Endothelial cell of umbilical vein (primary cell): Measurements from ENCODE around the gene CENPA. TPM values are rescaled to one million over a fixed set of nuclear protein-coding genes. Genes with fewer than 3 reads are reported as not detected.

ENCODE experiments used
- BruUV-seq: library from RNA; stranded (reverse); fragments of 400-500 nt; replicated peaks from 2 replicates; lab custom pipeline; 2021; lab: Mats Ljungman, UMichigan
- CTCF ChIA-PET: fragments of 300-600, 350-600 bp; sonication (Branson Sonifier 250); formaldehyde crosslinking; loops from one replicate; lab custom pipeline; 2021; ENCODE audit warnings: antibody characterized with exemption, inconsistent platforms; lab: Charles Lee
- POLR2A ChIA-PET: fragments of 300-600, 350-600 bp; sonication (Branson Sonifier 250); formaldehyde crosslinking; loops from one replicate; lab custom pipeline; 2021; ENCODE audit warnings: antibody characterized with exemption, inconsistent platforms; lab: Charles Lee
- DNase-seq: peaks from one replicate; pipeline ENCODE4 v3.0.0-alpha.2; 2011; ENCODE audit warnings: low read depth, low spot score
- FAIRE-seq: peaks from 2 replicates; lab custom pipeline; 2011; peaks lifted over from hg19 to GRCh38; lab: Jason Lieb, UNC
- H2AFZ ChIP-seq: 2 replicates; pipeline ENCODE4 v1.6.0; 2012; ENCODE audit warnings: low read depth, low read length, control low read depth, inconsistent platforms
- H3K27ac ChIP-seq: 2 replicates; pipeline ENCODE4 v1.5.1; 2011; ENCODE audit warnings: low read depth, mild to moderate bottlenecking, control low read depth, low read length, moderate library complexity; ENCODE audit not compliant: insufficient read depth
- H3K27me3 ChIP-seq, 2 experiments: 2 replicates each; pipeline versions ENCODE4 v1.6.0 to v1.6.1; 2011; ENCODE audit warnings: low read length in 2 of 2, mixed read lengths in 1 of 2; ENCODE audit not compliant: control insufficient read depth in 2 of 2, insufficient read depth in 2 of 2
- H3K36me3 ChIP-seq, 2 experiments: 2 replicates in 1 of 2; 3 replicates in 1 of 2; pipeline ENCODE4 v1.5.1; 2011; ENCODE audit warnings: low read length in 2 of 2, mild to moderate bottlenecking in 1 of 2, moderate library complexity in 1 of 2; ENCODE audit not compliant: control insufficient read depth in 2 of 2, insufficient read depth in 2 of 2; ENCODE audit errors: extremely low read depth in 1 of 2
- H3K4me1 ChIP-seq: 3 replicates; pipeline ENCODE4 v1.5.1; 2011; ENCODE audit warnings: mild to moderate bottlenecking, low read length; ENCODE audit not compliant: control insufficient read depth, insufficient read depth; ENCODE audit errors: extremely low read depth
- H3K4me2 ChIP-seq: 2 replicates; pipeline ENCODE4 v1.6.1; 2011; ENCODE audit warnings: low read length, control low read depth, mixed read lengths; ENCODE audit not compliant: insufficient read depth
- H3K4me3 ChIP-seq, 3 experiments: fragments of 200-600 bp in 1 of 3; sonication (generic), shearing (Covaris generic) in 1 of 3; replicated peaks in 1 of 3; 2 replicates each; pipeline ENCODE4 v1.5.1; 2011 to 2016; ENCODE audit warnings: control low read depth in 3 of 3, low read length in 3 of 3, mild to moderate bottlenecking in 2 of 3, inconsistent platforms in 1 of 3, low read depth in 1 of 3, moderate library complexity in 1 of 3; ENCODE audit not compliant: insufficient read depth in 1 of 3
- H3K79me2 ChIP-seq: 2 replicates; pipeline ENCODE4 v1.6.0; 2012; ENCODE audit warnings: low read length, inconsistent platforms; ENCODE audit not compliant: control insufficient read depth, insufficient read depth
- H3K9ac ChIP-seq: replicated peaks from 2 replicates; pipeline ENCODE3; 2011; ENCODE audit warnings: low read length, control low read depth; ENCODE audit not compliant: insufficient read depth; ENCODE audit errors: extremely low read depth
- H3K9me1 ChIP-seq: replicated peaks from 3 replicates; pipeline ENCODE4 v1.6.0; 2011; ENCODE audit warnings: mild to moderate bottlenecking, low read length; ENCODE audit not compliant: control insufficient read depth, insufficient read depth; ENCODE audit errors: extremely low read depth
- H3K9me3 ChIP-seq: replicated peaks from 2 replicates; pipeline ENCODE4 v1.5.1; 2012; ENCODE audit warnings: low read length, inconsistent platforms; ENCODE audit not compliant: control insufficient read depth, insufficient read depth
- H4K20me1 ChIP-seq: replicated peaks from 2 replicates; pipeline ENCODE3; 2011; ENCODE audit warnings: mild to moderate bottlenecking, low read length; ENCODE audit not compliant: control insufficient read depth, insufficient read depth; ENCODE audit errors: extremely low read depth
- EZH2 ChIP-seq: IDR thresholded peaks from 2 replicates; pipeline ENCODE4 v1.6.1; 2012; ENCODE audit warnings: borderline replicate concordance, low read depth, mild to moderate bottlenecking, moderate library complexity, low read length, inconsistent platforms; ENCODE audit not compliant: severe bottlenecking
- FOS ChIP-seq: IDR thresholded peaks from 2 replicates; pipeline ENCODE4 v1.6.1; 2011; ENCODE audit warnings: mild to moderate bottlenecking, low read length, moderate library complexity, borderline replicate concordance; ENCODE audit not compliant: insufficient read depth
- GATA2 ChIP-seq: IDR thresholded peaks from 2 replicates; pipeline ENCODE4 v1.7.0; 2011; ENCODE audit warnings: low read depth, mild to moderate bottlenecking, moderate library complexity, mixed read lengths, low read length; ENCODE audit not compliant: insufficient read length, insufficient read depth
- JUN ChIP-seq: IDR thresholded peaks from 2 replicates; pipeline ENCODE4 v1.6.1; 2011; ENCODE audit warnings: borderline replicate concordance, low read depth; ENCODE audit not compliant: insufficient read length, insufficient read depth
- MYC ChIP-seq: IDR thresholded peaks from one replicate; pipeline ENCODE4 v1.6.1; 2011; ENCODE audit warnings: mild to moderate bottlenecking, low read depth, low read length
- POLR2A ChIP-seq: IDR thresholded peaks from 2 replicates; pipeline ENCODE4 v1.6.1; 2012; ENCODE audit warnings: low read depth, mild to moderate bottlenecking, control low read depth, low read length
- POLR2AphosphoS5 ChIP-seq: IDR thresholded peaks from 2 replicates; pipeline ENCODE4 v1.6.1; 2012; ENCODE audit warnings: low read depth, mild to moderate bottlenecking, control low read depth, low read length, moderate library complexity; ENCODE audit not compliant: insufficient read depth
- dilution Hi-C: fragments of 300-500 bp; cut with MboI; formaldehyde crosslinking; loops from one replicate; pipeline ENCODE4 v1.15.0; 2019; ENCODE audit warnings: low sequenced_read_pairs; ENCODE audit not compliant: extremely low pct_ligation_motif_present
- intact Hi-C: fragments of 100-400 bp; cut with micrococcal nuclease; formaldehyde crosslinking; loops from one replicate; pipeline ENCODE4 v1.10.0; 2022
- polyA plus RNA-seq, 4 experiments: library from polyadenylated mRNA; depleted of rRNA in 3 of 4; stranded (reverse) in 3 of 4; unstranded in 1 of 4; fragments of >200 nt; gene quantifications; 2 replicates each; pipeline versions ENCODE4 v1.2.1 to v1.2.3, GENCODE V29; 2011 to 2012; ENCODE audit warnings: missing spikeins in 1 of 4
- total RNA-seq: library from RNA; stranded (reverse); gene quantifications from 2 replicates; pipeline ENCODE4 v1.2.3, GENCODE V29; 2021
- TF ChIP-seq, protein P1 (sequence below): IDR thresholded peaks from 2 replicates; pipeline ENCODE4 v1.6.1; 2011; ENCODE audit not compliant: insufficient read depth, insufficient read length
- TF ChIP-seq, protein P2 (sequence below), 2 donors: IDR thresholded peaks; 1 replicate in 1 of 2; 2 replicates in 1 of 2; pipeline ENCODE4 v1.5.1; 2011; ENCODE audit warnings: low read length in 2 of 2, mild to moderate bottlenecking in 2 of 2, moderate library complexity in 2 of 2, control low read depth in 1 of 2, inconsistent platforms in 1 of 2, low read depth in 1 of 2; ENCODE audit not compliant: insufficient read depth in 1 of 2; ENCODE audit errors: extremely low read depth in 1 of 2

Gene CENPA
- total and polyA plus RNA-seq, 2 donors (not counting 3 experiments of a cell fraction or from before 2014, with no cell fraction given) = 22.0 to 33.1 TPM

DNA sequence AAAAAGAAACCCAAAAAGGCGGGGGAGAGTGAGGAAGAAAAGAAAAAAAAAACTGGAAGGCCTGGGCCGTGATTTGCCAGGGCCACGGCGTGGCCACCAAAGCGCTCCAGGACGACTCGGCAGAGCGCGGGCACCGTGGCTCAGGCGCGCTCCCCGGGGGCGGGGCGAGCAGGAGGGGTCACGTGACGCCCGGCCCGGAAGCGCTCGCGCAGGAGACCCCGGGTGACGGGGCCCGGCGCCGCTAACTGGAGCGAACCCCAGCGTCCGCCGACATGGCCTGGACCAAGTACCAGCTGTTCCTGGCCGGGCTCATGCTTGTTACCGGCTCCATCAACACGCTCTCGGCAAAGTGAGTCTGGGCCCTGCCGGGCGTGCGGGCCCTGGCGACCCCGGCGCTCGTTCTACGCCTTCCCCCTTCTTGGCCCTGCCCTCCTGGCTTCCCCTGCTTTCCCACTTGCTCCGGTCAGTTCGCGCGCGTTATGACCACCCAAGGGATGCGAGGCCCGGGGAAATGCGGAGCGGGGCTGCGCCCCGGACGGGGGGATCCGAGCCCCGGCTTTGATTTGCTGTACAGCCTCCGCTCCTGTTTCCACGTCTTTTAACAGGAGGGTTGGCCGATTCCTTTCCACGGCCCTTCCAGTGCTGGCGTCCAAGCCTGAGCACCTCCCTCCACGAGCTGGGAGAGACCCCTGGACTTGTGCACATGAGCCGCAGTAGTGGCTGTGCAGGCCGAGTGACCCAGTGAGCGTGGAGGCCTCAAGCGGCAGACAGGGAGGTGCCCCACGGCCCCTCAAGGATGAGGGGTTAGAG lies 21.6 kb upstream of the CENPA start, which contains the start of gene SLC35F6:
TSS of gene SLC35F6 (plus strand) at position 207 of the 810 bp plus-strand sequence. CDS start at position 273, 66 bp downstream.
- Histone ChIP-seq H3K79me2 (peaks cover 45% of the 10 kb centered on the region), H3K27ac (peak within 1 kb of the TSS; percentile 73), H3K27me3 (no peaks in the 10 kb centered on the region), H3K4me3 (peak within 1 kb of the TSS; percentile 82 to 90 (median 84)), H3K9ac (peak within 1 kb of the TSS; percentile 92), H2AFZ (peak within 1 kb of the TSS; percentile 86), H3K9me1 (no peaks in the 10 kb centered on the region), H3K4me1 (peaks cover 9% of the 10 kb centered on the region), H3K36me3 (peaks cover 0 to 2% of the 10 kb centered on the region in 2 experiments), H3K9me3 (no peaks in the 10 kb centered on the region), H4K20me1 (no peaks in the 10 kb centered on the region), H3K4me2 (peak within 1 kb of the TSS; percentile 80)
- dilution Hi-C loops (no loop called here), intact Hi-C loops (loop anchor here (1.0 kb wide), 1 partner anchor 21 kb away; no protein-coding TSS in a partner anchor)
- TF ChIP-seq GATA2 (no peak), POLR2AphosphoS5 (peak; percentile 96), POLR2A (peak; percentile 96)
- TF ChIP-seq, protein P1, sequence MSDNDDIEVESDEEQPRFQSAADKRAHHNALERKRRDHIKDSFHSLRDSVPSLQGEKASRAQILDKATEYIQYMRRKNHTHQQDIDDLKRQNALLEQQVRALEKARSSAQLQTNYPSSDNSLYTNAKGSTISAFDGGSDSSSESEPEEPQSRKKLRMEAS = peak; percentile 84
- ChIA-PET POLR2A (no interaction called here), CTCF (interaction anchor here (0.7 to 1.2 kb wide), 4 partner anchors 13 to 21 kb away, joined by 3 to 5 read pairs (median 3); partner anchors contain the start of gene CENPA)
- DNase-seq (peak; percentile 82), FAIRE-seq (peak; percentile 75)
- BruUV-seq = TSS peak; percentile 72

DNA sequence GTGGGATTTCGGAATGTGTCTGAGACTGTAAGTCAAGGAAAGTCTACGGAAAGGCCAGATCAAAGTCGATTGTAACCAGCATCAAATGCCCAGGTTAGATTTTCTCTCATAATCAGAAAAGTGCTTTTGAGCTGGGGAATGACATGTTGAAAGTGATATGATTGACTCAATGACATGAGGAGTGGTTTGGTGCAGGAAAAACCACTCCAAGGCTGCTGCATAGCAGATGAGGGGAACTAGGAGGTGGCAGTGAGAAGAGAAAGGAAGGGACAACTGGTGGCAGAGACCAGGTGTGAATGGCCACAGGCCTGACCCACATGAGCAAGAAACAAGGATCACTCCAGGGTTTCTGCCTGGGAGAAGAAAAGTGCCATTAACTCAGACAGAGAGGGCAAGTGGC lies 20.9 kb upstream of the CENPA start:
- no peak for TF ChIP-seq POLR2A
- TF ChIP-seq FOS = no peak
- no peak for TF ChIP-seq GATA2
- TF ChIP-seq POLR2AphosphoS5 = no peak
- TF ChIP-seq, protein P2, sequence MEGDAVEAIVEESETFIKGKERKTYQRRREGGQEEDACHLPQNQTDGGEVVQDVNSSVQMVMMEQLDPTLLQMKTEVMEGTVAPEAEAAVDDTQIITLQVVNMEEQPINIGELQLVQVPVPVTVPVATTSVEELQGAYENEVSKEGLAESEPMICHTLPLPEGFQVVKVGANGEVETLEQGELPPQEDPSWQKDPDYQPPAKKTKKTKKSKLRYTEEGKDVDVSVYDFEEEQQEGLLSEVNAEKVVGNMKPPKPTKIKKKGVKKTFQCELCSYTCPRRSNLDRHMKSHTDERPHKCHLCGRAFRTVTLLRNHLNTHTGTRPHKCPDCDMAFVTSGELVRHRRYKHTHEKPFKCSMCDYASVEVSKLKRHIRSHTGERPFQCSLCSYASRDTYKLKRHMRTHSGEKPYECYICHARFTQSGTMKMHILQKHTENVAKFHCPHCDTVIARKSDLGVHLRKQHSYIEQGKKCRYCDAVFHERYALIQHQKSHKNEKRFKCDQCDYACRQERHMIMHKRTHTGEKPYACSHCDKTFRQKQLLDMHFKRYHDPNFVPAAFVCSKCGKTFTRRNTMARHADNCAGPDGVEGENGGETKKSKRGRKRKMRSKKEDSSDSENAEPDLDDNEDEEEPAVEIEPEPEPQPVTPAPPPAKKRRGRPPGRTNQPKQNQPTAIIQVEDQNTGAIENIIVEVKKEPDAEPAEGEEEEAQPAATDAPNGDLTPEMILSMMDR (IDR thresholded peaks at IDR 0.05; ENCODE audit: extremely low read depth in 1 of 2, insufficient read depth in 1 of 2, low read depth in 1 of 2, low read length in 2 of 2) = no peak
- no peak for TF ChIP-seq JUN
- TF ChIP-seq MYC = no peak
- TF ChIP-seq, protein P1 = no peak
- TF ChIP-seq EZH2 = no peak
- peak overlapping the region; percentile 73 for H3K27ac ChIP-seq
- ChIA-PET POLR2A (no interaction called here), CTCF (interaction anchor here (0.7 to 1.2 kb wide), 3 partner anchors 12 to 21 kb away, joined by 3 to 5 read pairs (median 3); partner anchors contain the start of gene CENPA)
- DNase-seq (no peak), FAIRE-seq (peak; percentile 68)
- H3K4me2 ChIP-seq = peak overlapping the region; percentile 80
- H3K36me3 ChIP-seq = peaks cover 0 to 2% of the 10 kb centered on the region in 2 experiments
- H4K20me1 ChIP-seq = no peaks in the 10 kb centered on the region
- no peaks in the 10 kb centered on the region for H3K27me3 ChIP-seq
- H2AFZ ChIP-seq = peak overlapping the region; percentile 86
- dilution Hi-C loops = no loop called here
- peaks cover 50% of the 10 kb centered on the region for H3K79me2 ChIP-seq
- peak overlapping the region; percentile 92 for H3K9ac ChIP-seq
- intact Hi-C loops = loop anchor here (1.0 kb wide), 1 partner anchor 20 kb away; no protein-coding TSS in a partner anchor
- H3K9me1 ChIP-seq = no peaks in the 10 kb centered on the region
- peak overlapping the region; percentile 82 to 90 (median 84) for H3K4me3 ChIP-seq
- no TSS peak for BruUV-seq
- H3K9me3 ChIP-seq = no peaks in the 10 kb centered on the region
- peaks cover 9% of the 10 kb centered on the region for H3K4me1 ChIP-seq
